Measurements from ENCODE around the gene ATP8A2.
"Not testable (repeated sequence)": the region's sequence is repeated elsewhere in the genome, so short reads cannot be mapped to it uniquely, and the experiment has no call there.

ATP8A2 gene

GRCh38 chr13:25803641-25804040, 431.9 kb downstream of the ATP8A2 start:
- no peaks in the 10 kb centered on the region for H3K27me3 ChIP-seq (ENCODE audit: insufficient read depth, insufficient read length)
- TF ChIP-seq ZNF274 (IDR thresholded peaks at IDR 0.05; ENCODE audit: low read depth, low read length) (no peak), SUZ12 (IDR thresholded peaks at IDR 0.05; ENCODE audit: extremely low read depth, insufficient read depth, insufficient read length) (no peak)
- H3K4me3 ChIP-seq (ENCODE audit: insufficient read length, low read depth) = no peak overlapping the region
- no peaks in the 10 kb centered on the region for H3K9me3 ChIP-seq (ENCODE audit: insufficient read depth, low read length)
- no peaks in the 10 kb centered on the region for H3K4me1 ChIP-seq (ENCODE audit: insufficient read depth, insufficient read length)
- no peaks in the 10 kb centered on the region for H3K36me3 ChIP-seq (ENCODE audit: insufficient read depth, insufficient read length, low read length)
- DNase-seq (ENCODE audit: low read depth, low spot score) = no peak
- no peak overlapping the region for H3K9ac ChIP-seq (ENCODE audit: insufficient read length, low read depth)

GRCh38 chr13:25806264-25806974, 434.6 kb downstream of the ATP8A2 start:
- Histone ChIP-seq H3K27me3 (ENCODE audit: insufficient read depth, insufficient read length) (no peaks in the 10 kb centered on the region), H3K4me1 (ENCODE audit: insufficient read depth, insufficient read length) (no peaks in the 10 kb centered on the region), H3K36me3 (ENCODE audit: insufficient read depth, insufficient read length, low read length) (no peaks in the 10 kb centered on the region), H3K9ac (ENCODE audit: insufficient read length, low read depth) (no peak overlapping the region), H3K4me3 (ENCODE audit: insufficient read length, low read depth) (no peak overlapping the region), H3K9me3 (ENCODE audit: insufficient read depth, low read length) (no peaks in the 10 kb centered on the region)
- TF ChIP-seq SUZ12 (IDR thresholded peaks at IDR 0.05; ENCODE audit: extremely low read depth, insufficient read depth, insufficient read length) (no peak), YY1 (IDR thresholded peaks at IDR 0.05; ENCODE audit: insufficient read depth, insufficient read length) (no peak), ZNF274 (IDR thresholded peaks at IDR 0.05; ENCODE audit: low read depth, low read length) (no peak)
- DNase-seq (ENCODE audit: low read depth, low spot score) = no peak

- no peaks in the 10 kb centered on the region for H3K4me1 ChIP-seq (ENCODE audit: insufficient read depth, insufficient read length)
- peaks cover 8% of the 10 kb centered on the region; the same call in 1 of the 2 replicates for H3K9me3 ChIP-seq (ENCODE audit: insufficient read depth, low read length)
- H3K27me3 ChIP-seq (ENCODE audit: insufficient read depth, insufficient read length) = no peaks in the 10 kb centered on the region
- no peaks in the 10 kb centered on the region for H3K36me3 ChIP-seq (ENCODE audit: insufficient read depth, insufficient read length, low read length)
- no peak for DNase-seq (ENCODE audit: low read depth, low spot score)
- H3K4me3 ChIP-seq (ENCODE audit: insufficient read length, low read depth) = no peak overlapping the region
- no peak overlapping the region for H3K9ac ChIP-seq (ENCODE audit: insufficient read length, low read depth)
- TF ChIP-seq SUZ12 (IDR thresholded peaks at IDR 0.05; ENCODE audit: extremely low read depth, insufficient read depth, insufficient read length) (no peak), ZNF274 (IDR thresholded peaks at IDR 0.05; ENCODE audit: low read depth, low read length) (no peak), YY1 (IDR thresholded peaks at IDR 0.05; ENCODE audit: insufficient read depth, insufficient read length) (no peak)
Observed at GRCh38 chr13:25807562-25807961, 435.8 kb downstream of the ATP8A2 start.

DNA sequence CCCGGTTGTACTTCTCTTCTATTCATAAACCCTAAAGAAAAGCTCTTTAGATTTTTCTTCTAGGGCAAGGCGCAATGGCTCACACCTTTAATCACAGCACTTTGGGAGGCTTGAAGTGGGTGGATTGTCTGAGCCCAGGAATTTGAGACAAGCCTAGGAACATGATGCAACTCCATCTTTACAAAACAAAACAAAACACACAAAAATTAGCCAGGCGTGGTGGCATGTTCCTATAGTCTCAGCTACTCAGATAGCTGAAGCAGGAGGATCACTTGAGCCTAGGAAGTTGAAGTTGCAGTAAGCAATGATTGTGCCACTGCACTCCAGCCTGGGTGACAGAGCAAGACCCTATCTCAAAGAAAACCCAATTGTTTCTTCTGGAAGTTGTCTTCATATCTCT, 439.7 kb downstream of the ATP8A2 start:
- no peak overlapping the region for H3K9ac ChIP-seq (ENCODE audit: insufficient read length, low read depth)
- no peaks in the 10 kb centered on the region for H3K27me3 ChIP-seq (ENCODE audit: insufficient read depth, insufficient read length)
- DNase-seq (ENCODE audit: low read depth, low spot score) = no peak
- H3K4me3 ChIP-seq (ENCODE audit: insufficient read length, low read depth) = no peak overlapping the region
- no peaks in the 10 kb centered on the region for H3K36me3 ChIP-seq (ENCODE audit: insufficient read depth, insufficient read length, low read length)
- TF ChIP-seq ZNF274 (IDR thresholded peaks at IDR 0.05; ENCODE audit: low read depth, low read length) = no peak
- no peak for TF ChIP-seq YY1 (IDR thresholded peaks at IDR 0.05; ENCODE audit: insufficient read depth, insufficient read length)
- TF ChIP-seq SUZ12 (IDR thresholded peaks at IDR 0.05; ENCODE audit: extremely low read depth, insufficient read depth, insufficient read length) = no peak
- peaks cover 8% of the 10 kb centered on the region; the same call in 1 of the 2 replicates for H3K9me3 ChIP-seq (ENCODE audit: insufficient read depth, low read length)
- no peaks in the 10 kb centered on the region for H3K4me1 ChIP-seq (ENCODE audit: insufficient read depth, insufficient read length)

DNA sequence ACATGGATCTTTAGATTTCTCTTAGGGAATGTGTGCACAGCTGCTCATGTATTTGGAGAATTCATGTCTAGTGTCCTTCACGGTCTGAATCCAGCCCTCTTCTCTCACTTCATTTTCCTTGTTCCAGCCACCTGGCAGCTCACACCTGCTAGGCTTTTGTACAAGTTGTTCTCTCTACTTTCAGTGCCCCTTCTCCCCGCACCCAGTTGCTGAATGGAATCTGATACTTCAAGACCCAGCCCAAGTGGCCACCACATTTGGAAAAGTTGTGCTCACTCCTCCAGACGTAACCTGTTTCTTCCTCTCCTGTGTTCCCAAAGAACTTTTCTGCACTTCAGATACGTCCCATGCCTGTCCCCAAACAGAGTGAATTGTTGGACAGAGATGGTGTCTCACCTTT, 444.5 kb downstream of the ATP8A2 start:
- peaks cover 8% of the 10 kb centered on the region; the same call in 1 of the 2 replicates for H3K9me3 ChIP-seq (ENCODE audit: insufficient read depth, low read length)
- no peaks in the 10 kb centered on the region for H3K27me3 ChIP-seq (ENCODE audit: insufficient read depth, insufficient read length)
- H3K36me3 ChIP-seq (ENCODE audit: insufficient read depth, insufficient read length, low read length) = no peaks in the 10 kb centered on the region
- no peak overlapping the region for H3K9ac ChIP-seq (ENCODE audit: insufficient read length, low read depth)
- TF ChIP-seq YY1 (IDR thresholded peaks at IDR 0.05; ENCODE audit: insufficient read depth, insufficient read length) (no peak), SUZ12 (IDR thresholded peaks at IDR 0.05; ENCODE audit: extremely low read depth, insufficient read depth, insufficient read length) (no peak), ZNF274 (IDR thresholded peaks at IDR 0.05; ENCODE audit: low read depth, low read length) (no peak)
- H3K4me1 ChIP-seq (ENCODE audit: insufficient read depth, insufficient read length) = peaks cover 3% of the 10 kb centered on the region
- no peak overlapping the region for H3K4me3 ChIP-seq (ENCODE audit: insufficient read length, low read depth)
- no peak for DNase-seq (ENCODE audit: low read depth, low spot score)

DNA sequence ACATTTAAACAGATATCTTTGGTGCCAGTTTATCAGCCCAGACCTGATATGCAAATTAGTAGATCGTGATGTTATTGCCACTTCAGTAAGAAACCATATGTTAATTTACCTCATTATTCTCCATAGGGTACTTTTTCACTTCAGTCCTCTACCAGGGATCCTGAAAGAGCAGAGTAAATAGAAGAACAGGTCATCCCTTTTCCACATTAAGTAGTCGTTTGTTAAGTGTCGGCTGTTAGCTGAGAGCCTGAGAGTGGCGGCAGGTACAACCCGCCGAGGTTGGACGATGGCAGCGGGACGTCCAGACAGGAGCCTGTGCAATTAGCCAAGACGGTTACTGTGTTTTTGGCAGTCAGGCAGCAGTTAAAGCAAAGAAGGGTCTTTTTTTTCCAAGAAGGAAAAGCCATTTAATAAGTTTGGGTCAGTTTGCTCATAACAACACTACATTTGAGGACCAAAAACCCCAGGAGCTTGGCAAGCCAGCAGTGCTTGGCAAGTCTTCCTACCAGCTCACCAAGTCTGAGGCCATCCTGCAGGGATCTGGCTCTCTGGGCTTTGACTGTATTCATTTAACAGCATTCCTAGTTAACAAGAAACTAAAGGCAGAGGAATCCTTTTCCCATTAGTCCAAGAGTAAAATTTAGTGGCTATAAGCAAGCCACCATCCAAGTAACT, 448.2 kb downstream of the ATP8A2 start:
- DNase-seq (ENCODE audit: low read depth, low spot score) = no peak
- H3K4me3 ChIP-seq (ENCODE audit: insufficient read length, low read depth) = no peak overlapping the region
- no peaks in the 10 kb centered on the region for H3K27me3 ChIP-seq (ENCODE audit: insufficient read depth, insufficient read length)
- no peaks in the 10 kb centered on the region for H3K36me3 ChIP-seq (ENCODE audit: insufficient read depth, insufficient read length, low read length)
- TF ChIP-seq ZNF274 (IDR thresholded peaks at IDR 0.05; ENCODE audit: low read depth, low read length) = no peak
- TF ChIP-seq SUZ12 (IDR thresholded peaks at IDR 0.05; ENCODE audit: extremely low read depth, insufficient read depth, insufficient read length) = no peak
- TF ChIP-seq YY1 (IDR thresholded peaks at IDR 0.05; ENCODE audit: insufficient read depth, insufficient read length) = no peak
- H3K9ac ChIP-seq (ENCODE audit: insufficient read length, low read depth) = no peak overlapping the region
- peaks cover 3% of the 10 kb centered on the region for H3K4me1 ChIP-seq (ENCODE audit: insufficient read depth, insufficient read length)
- H3K9me3 ChIP-seq (ENCODE audit: insufficient read depth, low read length) = no peaks in the 10 kb centered on the region

DNA sequence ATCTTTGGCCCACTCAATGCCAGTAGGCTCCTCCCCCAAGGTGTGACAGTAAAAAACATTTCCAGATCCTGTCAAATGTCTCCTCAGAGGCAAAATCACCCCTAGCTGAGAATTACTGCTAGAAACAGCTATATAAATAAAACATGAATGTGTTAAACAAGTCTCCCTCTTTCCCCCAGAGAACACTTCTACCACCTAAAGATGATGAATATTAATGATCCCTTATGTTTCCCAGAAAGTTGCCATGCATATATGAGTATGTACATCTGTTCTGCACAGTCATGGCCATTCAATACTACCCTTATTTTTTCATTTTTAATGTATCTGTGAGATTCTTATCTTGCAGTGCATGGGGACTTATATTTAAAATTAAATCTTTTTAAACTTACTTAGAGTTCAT, 450.0 kb downstream of the ATP8A2 start:
- no peak for TF ChIP-seq YY1 (IDR thresholded peaks at IDR 0.05; ENCODE audit: insufficient read depth, insufficient read length)
- no peak for TF ChIP-seq SUZ12 (IDR thresholded peaks at IDR 0.05; ENCODE audit: extremely low read depth, insufficient read depth, insufficient read length)
- TF ChIP-seq ZNF274 (IDR thresholded peaks at IDR 0.05; ENCODE audit: low read depth, low read length) = no peak
- H3K9me3 ChIP-seq (ENCODE audit: insufficient read depth, low read length) = no peaks in the 10 kb centered on the region
- no peak for DNase-seq (ENCODE audit: low read depth, low spot score)
- H3K36me3 ChIP-seq (ENCODE audit: insufficient read depth, insufficient read length, low read length) = no peaks in the 10 kb centered on the region
- peaks cover 3% of the 10 kb centered on the region for H3K4me1 ChIP-seq (ENCODE audit: insufficient read depth, insufficient read length)
- no peaks in the 10 kb centered on the region for H3K27me3 ChIP-seq (ENCODE audit: insufficient read depth, insufficient read length)
- H3K9ac ChIP-seq (ENCODE audit: insufficient read length, low read depth) = no peak overlapping the region
- H3K4me3 ChIP-seq (ENCODE audit: insufficient read length, low read depth) = no peak overlapping the region

DNA sequence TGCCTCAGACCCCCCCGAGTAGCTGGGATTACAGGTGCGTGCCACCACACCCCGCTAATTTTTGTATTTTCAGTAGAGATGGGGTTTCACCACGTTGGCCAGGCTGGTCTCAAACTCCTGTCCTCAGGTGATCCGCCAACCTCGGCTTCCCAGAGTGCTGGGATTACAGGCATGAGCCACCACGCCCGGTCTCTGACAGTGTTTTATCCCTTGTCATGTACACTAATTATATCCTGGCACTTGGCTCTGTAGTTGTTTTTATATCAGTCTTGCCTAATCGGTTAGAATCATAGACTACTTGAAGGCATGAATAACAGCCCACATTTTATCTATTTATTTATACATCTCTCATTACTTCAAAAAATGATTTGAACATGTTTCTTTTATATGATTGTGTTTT, 455.4 kb downstream of the ATP8A2 start:
- not testable (repeated sequence) for DNase-seq (ENCODE audit: low read depth, low spot score); H3K4me3 ChIP-seq (ENCODE audit: insufficient read length, low read depth); H3K36me3 ChIP-seq (ENCODE audit: insufficient read depth, insufficient read length, low read length); H3K4me1 ChIP-seq (ENCODE audit: insufficient read depth, insufficient read length); H3K9me3 ChIP-seq (ENCODE audit: insufficient read depth, low read length); H3K9ac ChIP-seq (ENCODE audit: insufficient read length, low read depth); H3K27me3 ChIP-seq (ENCODE audit: insufficient read depth, insufficient read length)

All from NT2/D1 (cell line).